Neural progenitor cell (in vitro differentiated cells): ENCODE results near the gene INPPL1.
A peak's percentile ranks its signal among the peaks of the same experiment; 100 is the strongest.

Experiments used
- CTCF ChIP-seq: fragments of 200-600 bp; sonication (generic); IDR thresholded peaks from 2 replicates; pipeline ENCODE4 v1.5.1; 2017; ENCODE audit warnings: antibody characterized with exemption, mild to moderate bottlenecking
- EZH2 ChIP-seq: fragments of 200-600 bp; sonication (generic); IDR thresholded peaks from 2 replicates; pipeline ENCODE4 v1.6.1; 2017; ENCODE audit warnings: antibody characterized with exemption, mild to moderate bottlenecking, moderate library complexity
- EZH2phosphoT487 ChIP-seq: fragments of 200-600 bp; sonication (generic); IDR thresholded peaks from 2 replicates; pipeline ENCODE4 v1.6.1; 2017; ENCODE audit warnings: antibody characterized with exemption

DNA sequence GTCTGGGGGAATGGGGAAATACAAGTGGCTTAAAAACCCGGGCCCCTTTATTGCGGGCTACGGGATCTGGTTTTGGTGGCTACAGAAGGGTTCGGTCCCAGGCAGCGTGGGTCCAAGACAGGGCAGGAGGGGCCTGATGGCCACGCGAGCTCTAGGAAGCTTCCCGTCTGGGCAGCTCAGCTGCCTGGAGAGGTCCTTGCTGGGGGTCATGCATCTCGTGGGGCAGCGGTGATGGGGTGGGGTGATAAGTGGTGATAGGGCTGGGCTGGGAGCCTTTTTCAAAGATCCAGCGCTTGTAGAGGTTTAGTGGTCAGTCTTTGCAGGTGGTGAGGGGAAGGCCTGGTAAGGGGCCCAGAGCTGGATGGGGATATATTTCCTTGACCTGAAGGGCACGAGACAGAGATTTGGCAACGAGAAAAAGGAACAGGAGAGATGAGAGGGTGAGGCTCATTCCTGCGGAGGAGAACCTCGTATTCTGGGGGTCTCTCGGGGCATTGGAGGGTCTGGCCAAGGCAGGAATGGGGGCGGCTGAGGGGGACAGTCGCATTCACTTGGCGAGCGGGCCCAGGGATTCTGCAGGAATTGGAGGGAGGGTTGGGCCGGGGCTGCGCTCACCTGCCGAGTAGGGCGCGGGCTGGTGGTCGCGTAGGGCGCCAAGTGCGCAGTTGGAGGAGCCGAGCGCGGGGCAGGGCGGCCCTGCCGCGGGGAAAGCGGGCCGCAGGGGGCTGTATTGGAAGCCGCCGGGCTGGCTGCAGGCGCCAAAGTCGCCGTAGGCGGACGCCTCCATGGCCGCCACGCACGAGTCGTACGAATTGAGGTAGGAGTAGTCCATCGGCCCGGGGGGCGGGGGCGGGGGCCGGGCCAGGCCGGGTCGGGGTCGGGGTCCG lies 18.8 kb downstream of the INPPL1 start:
- no peak for TF ChIP-seq CTCF
- TF ChIP-seq EZH2: peak; percentile 61
- no peak for TF ChIP-seq EZH2phosphoT487
